ENCODE measurements around the gene GTF2IRD1.
"Not testable (repeated sequence)": the region's sequence is repeated elsewhere in the genome, so short reads cannot be mapped to it uniquely, and the experiment has no call there.

GTF2IRD1 gene

GRCh38 chr7:74495112-74496086, 41.7 kb downstream of the GTF2IRD1 start:
- DNase-seq, result no peak

DNA sequence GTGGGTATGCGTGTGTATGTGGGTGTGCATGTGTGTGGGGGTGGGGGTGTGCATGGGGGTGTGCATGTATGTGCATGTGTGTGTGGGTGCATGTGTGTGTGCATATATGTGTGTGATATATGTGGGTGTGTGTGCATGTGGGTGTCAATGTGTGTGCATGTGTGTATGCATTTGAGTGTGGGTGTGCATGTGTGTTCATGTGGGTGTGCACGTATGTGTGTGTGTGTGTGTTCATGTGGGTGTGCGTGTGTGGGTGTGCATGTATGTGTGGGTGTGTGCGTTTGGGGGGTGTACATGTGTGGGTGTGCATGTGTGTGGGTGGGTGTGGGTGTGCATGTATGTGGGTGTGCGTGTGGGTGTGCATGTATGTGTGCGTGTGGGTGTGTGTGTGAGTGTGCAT, 42.6 kb downstream of the GTF2IRD1 start:
- DNase-seq, result no peak

- not testable (repeated sequence) for DNase-seq
Observed at GRCh38 chr7:74496773-74497172, 43.1 kb downstream of the GTF2IRD1 start.

DNA sequence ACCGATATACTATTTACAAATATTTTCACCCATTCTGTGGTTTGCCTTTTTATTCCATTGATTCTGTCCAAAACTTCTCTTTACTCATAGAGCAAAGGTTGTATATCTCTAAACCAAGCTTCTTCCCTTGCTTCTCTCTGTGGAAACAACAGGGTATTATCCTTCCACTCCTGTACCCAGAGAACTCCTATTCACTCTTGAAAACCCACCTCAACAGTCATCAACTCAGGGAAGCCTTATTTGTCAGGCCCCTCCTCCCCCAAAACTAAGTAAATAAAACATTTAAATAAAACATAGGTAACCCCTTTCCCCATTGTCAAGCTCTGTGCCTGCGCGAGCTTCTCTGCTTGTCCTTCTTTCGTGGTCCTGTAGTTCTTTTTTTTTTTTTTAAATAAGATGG, 44.6 kb downstream of the GTF2IRD1 start:
- DNase-seq, result no peak

DNA sequence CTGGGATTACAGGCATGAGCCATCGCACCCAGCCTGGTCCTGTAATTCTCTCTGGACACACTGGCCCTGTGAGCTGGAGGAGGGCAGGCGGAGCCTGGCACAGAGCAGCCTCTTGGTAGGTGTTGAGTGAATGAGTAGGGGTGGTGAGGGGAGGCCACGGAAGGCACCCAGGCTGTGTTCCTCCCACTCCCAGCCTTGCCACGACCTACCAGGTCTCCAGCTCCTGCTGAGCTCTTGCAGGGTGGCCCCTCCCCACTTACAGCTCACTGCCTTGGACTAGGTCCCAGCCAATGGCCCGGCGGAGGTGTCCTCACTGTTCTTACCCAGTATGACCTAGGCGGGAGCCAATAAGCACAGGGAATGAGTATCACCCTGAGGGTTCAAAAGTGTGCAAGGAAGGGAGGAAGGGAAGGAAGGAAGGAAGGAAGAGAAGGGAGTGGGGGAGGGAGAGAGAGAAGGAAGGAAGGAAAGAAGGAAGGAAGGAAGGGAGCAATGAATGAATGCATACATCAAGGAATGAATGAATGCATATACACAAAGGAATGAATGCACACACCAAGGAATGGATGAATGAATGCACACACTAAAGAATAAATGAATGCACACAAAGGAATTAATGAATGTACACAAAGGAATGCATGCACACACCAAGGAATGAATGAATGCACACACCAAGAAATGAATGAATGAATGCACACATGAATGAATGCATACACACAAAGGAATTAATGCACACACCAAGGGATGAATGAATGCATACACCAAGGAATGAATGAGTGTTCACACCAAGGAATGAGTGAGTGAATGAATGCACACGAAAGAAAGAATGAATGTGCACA, 45.5 kb downstream of the GTF2IRD1 start:
- no peak for DNase-seq

- no peak for DNase-seq
Observed at GRCh38 chr7:74499835-74500388, 46.2 kb downstream of the GTF2IRD1 start.

DNA sequence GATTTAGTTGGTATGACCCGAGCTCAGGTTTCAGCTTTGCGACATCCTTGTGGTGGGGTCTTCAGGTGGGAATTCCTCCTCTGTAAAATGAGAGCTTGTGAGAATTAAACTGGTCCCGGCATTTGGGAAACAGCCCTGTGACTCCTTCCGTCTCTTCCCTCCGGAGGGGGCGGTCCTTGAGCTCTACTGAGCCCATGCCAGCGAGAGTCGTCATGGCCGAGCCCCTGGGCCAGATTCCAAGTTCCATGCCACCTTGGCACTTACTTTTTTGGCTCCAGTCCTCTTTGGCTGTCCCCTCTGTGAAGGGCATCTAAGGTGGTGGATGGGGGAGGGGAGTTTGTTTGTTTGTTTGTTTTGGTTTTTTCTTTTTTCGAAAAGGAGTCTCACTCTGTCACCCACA, 47.6 kb downstream of the GTF2IRD1 start:
- DNase-seq, result no peak

- no peak for DNase-seq
Observed at GRCh38 chr7:74502216-74502891, 48.6 kb downstream of the GTF2IRD1 start.

DNA sequence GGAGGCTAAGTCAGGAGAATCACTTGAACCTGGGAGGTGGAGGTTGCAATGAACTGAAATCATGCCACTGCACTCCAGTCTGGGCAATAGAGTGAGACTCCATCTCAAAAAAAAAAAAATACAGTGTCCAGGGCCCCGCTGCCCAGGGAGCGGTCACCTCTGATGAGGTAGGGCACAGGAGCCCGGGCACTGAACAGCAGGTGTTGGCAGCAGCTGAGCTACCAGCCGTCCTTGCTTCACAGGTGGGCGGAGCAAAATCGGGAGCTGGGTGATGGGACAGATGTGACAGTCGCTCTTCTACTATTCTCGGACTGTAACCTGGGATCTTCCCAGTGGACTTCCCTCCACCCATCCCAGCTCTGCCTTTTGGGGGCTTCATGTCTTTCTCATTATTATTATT, 49.4 kb downstream of the GTF2IRD1 start:
- no peak for DNase-seq

- no peak for DNase-seq
Observed at GRCh38 chr7:74503943-74504342, 50.2 kb downstream of the GTF2IRD1 start.

DNA sequence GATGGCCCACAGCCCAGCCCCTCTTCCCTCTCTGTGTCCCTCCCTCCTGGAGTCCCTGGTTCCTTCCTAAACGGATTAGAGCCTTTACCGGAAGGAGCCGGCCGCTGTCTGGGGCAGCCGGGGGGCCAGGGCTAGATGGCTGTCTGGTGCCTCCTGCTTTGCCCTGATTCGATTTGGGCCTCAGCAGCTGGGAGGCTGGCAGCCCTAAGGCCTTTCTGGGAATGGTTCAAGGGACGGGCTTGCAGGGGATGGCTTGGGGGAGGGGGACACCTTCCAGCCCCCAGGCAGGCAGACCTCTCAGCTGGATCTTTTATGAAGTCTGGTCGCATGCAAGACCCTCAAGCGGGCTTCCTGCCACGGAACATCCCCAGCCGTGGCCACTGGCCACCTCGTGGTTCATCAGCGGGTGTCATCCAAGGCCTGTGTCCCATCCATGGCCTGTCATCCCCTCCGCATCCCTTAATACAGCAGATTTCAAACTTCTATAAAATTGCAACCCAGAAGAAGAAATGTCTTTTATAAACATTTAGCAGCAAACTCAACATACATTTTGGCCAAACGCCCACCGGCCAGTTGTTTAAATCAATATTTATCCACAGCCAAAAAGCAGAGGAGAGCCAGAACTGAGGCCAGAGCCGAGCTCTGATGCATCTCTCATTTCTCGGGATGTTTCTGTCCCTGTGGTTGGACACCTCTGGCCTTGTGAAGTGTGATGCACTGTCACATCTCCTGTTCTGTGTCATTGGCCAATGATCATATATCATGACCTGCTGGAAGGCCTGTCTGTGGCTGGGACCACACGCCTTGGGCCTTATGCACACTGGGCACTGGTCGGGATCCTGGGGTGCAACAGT, 52.0 kb downstream of the GTF2IRD1 start:
- DNase-seq, result no peak

- no peak for DNase-seq
Observed at GRCh38 chr7:74506325-74506724, 52.6 kb downstream of the GTF2IRD1 start.

DNA sequence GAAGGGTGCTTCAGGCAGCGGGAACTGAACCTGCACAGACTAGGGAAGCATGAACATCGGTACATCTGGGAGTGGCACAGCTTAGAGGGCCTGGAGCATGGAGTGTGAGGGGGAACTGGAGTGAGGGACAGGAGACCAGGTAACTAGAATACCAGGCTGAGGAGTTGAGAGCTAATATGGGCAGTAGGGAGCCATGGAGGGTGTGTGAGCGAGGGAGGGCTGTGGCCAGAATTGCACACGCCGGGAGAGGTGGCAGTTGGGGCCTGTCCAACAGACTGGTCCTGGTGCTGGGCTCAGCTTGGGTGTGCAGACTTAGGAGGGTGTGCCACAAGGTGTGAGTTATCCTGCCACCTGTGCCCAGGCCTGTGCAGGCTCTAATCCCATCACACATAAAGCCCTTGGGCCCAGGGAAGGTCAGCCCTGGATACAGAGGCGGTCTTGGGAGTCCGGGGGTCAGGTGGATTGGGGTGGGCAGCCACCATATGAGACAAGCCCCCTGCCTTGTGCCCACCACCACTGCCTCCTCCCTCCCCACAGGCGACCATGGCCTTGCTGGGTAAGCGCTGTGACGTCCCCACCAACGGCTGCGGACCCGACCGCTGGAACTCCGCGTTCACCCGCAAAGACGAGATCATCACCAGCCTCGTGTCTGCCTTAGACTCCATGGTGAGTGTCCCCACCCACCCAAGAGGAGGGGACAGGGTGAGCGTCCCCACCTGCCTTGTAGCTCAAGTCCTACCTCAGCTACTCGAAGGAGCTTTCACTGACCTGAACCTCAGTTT, 54.0 kb downstream of the GTF2IRD1 start:
- no peak for DNase-seq

- DNase-seq, result not testable (repeated sequence)
Observed at GRCh38 chr7:74509453-74509852, 55.7 kb downstream of the GTF2IRD1 start.

- no peak for DNase-seq
Observed at GRCh38 chr7:74511345-74511744, 57.6 kb downstream of the GTF2IRD1 start.

GRCh38 chr7:74512762-74513161, 59.1 kb downstream of the GTF2IRD1 start:
- DNase-seq, result no peak

DNA sequence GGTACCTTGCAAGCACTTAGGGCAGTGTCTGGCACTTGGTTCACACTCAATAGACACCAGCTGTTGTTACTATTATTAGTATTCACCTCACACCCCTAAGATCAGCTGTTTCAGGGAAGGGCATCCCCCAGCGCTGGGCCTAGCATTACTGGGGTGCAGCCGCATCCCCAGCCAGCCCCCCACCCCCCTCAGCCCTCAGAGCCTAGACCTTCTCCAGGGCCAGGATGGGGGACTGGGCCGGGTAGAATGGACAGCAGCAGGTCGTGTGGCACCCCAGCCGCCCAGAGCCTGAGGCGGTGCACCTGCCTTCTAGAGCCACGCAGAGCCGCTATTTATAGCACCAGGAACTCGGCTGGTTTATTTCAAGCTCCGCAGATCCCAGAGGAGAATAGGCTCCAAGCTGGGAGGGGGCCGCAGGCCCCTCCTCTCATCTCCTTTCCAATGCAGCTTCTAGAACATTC, 60.5 kb downstream of the GTF2IRD1 start:
- DNase-seq, result no peak

GRCh38 chr7:74515276-74515675, 61.6 kb downstream of the GTF2IRD1 start:
- DNase-seq, result no peak

GRCh38 chr7:74516214-74516613, 62.5 kb downstream of the GTF2IRD1 start:
- no peak for DNase-seq

GRCh38 chr7:74518041-74518440, 64.3 kb downstream of the GTF2IRD1 start:
- no peak for DNase-seq

DNA sequence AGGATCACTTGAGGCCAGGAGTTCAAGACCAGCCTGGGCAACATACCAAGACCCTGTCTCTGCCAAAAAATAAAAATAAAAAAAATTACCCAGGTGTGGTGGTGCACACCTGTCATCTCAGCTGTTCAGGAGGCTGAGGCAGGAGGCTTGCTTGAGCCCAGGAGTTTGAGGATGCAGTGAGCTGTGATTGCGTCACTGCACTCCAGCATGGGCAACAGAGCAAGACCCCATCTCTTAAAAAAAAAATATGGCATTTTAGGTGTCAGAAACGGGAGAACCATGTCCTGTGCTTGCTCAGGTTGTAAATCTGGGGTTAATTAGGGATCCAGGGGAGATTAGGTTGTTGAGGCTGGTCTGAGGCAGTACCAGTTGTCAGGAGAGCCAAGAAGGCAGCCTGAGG, 64.9 kb downstream of the GTF2IRD1 start:
- no peak for DNase-seq

Measured in AML-193 (cell line).